K562 (cell line): Measurements from ENCODE around the gene LGR6. TPM values are rescaled to one million over a fixed set of nuclear protein-coding genes. Genes with fewer than 3 reads are reported as not detected.

ENCODE experiments used
- ATAC-seq: fragments of 200-7000 bp; cut with Tn5 transposase; 3 replicates; pipeline ENCODE4 v1.9.1; 2020; ENCODE audit warnings: moderate library complexity
- BruUV-seq: library from RNA; stranded (reverse); fragments of 400-500 nt; replicated peaks from 2 replicates; lab custom pipeline; 2021; lab: Mats Ljungman, UMichigan
- CTCF ChIA-PET: fragments of 300-600 bp; formaldehyde crosslinking; extraction: SDS; loops from one replicate; lab custom pipeline; 2021; ENCODE audit warnings: low intra/inter-chr PET ratio; lab: Yijun Ruan, JAX
- POLR2A ChIA-PET: fragments of 300-600, 350-650 bp; sonication (Branson Sonifier 250); formaldehyde crosslinking; extraction: SDS; loops from one replicate; lab custom pipeline; 2021; ENCODE audit warnings: antibody characterized with exemption, inconsistent platforms; lab: Yijun Ruan, JAX
- DNase-seq, 4 experiments: peaks; one replicate each; pipeline versions ENCODE4 v3.0.0 to v3.0.0-alpha.2; 2011 to 2018; ENCODE audit warnings: low spot score in 3 of 4, mixed read lengths in 3 of 4; ENCODE audit errors: extremely low read depth in 1 of 4
- FAIRE-seq: peaks from 2 replicates; lab custom pipeline; 2011; peaks lifted over from hg19 to GRCh38; lab: Jason Lieb, UNC
- H2AFZ ChIP-seq: 2 replicates; pipeline ENCODE4 v1.6.0; 2011; ENCODE audit warnings: low read depth, low read length, control low read depth, inconsistent platforms
- H3K27ac ChIP-seq: fragments of 200-600 bp; 3 replicates; pipeline ENCODE4 v1.8.0; 2011; ENCODE audit warnings: low read depth, mild to moderate bottlenecking, control low read depth, inconsistent platforms, low read length, moderate library complexity, mixed read lengths; ENCODE audit errors: extremely low read depth
- H3K27me3 ChIP-seq, 2 experiments: fragments of 300-600 bp in 1 of 2; 2 replicates in 1 of 2; 3 replicates in 1 of 2; pipeline versions ENCODE4 v1.6.0 to v1.8.0; 2011; ENCODE audit warnings: inconsistent platforms in 2 of 2, low read length in 2 of 2, mild to moderate bottlenecking in 1 of 2, mixed read lengths in 1 of 2, moderate library complexity in 1 of 2; ENCODE audit not compliant: control insufficient read depth in 2 of 2, insufficient read depth in 2 of 2
- H3K36me3 ChIP-seq: fragments of 300-600 bp; 3 replicates; pipeline ENCODE4 v1.8.0; 2011; ENCODE audit warnings: mild to moderate bottlenecking, low read length, inconsistent platforms; ENCODE audit not compliant: control insufficient read depth, insufficient read depth
- H3K4me1 ChIP-seq, 2 experiments: fragments of 200-600 bp in 1 of 2; replicated peaks in 1 of 2; 2 replicates in 1 of 2; 3 replicates in 1 of 2; pipeline versions ENCODE4 v1.5.1 to v1.8.0; 2011; ENCODE audit warnings: inconsistent platforms in 2 of 2, low read length in 2 of 2, mild to moderate bottlenecking in 1 of 2, mixed read lengths in 1 of 2, moderate library complexity in 1 of 2; ENCODE audit not compliant: control insufficient read depth in 2 of 2, insufficient read depth in 2 of 2
- H3K4me2 ChIP-seq: 2 replicates; pipeline ENCODE4 v1.6.1; 2011; ENCODE audit warnings: low read length, control low read depth, inconsistent platforms, mixed read lengths; ENCODE audit not compliant: insufficient read depth
- H3K4me3 ChIP-seq: fragments of 200-600 bp; sonication (generic), shearing (Covaris generic); 2 replicates; pipeline ENCODE4 v1.5.1; 2016; ENCODE audit warnings: control low read depth, inconsistent platforms
- H3K79me2 ChIP-seq: fragments of 200-600 bp; 3 replicates; pipeline ENCODE4 v1.8.0; 2011; ENCODE audit warnings: low read length, inconsistent platforms; ENCODE audit not compliant: control insufficient read depth, insufficient read depth
- H3K9ac ChIP-seq, 2 experiments: 2 replicates each; pipeline versions ENCODE4 v1.6.0 to v1.6.1; 2011; ENCODE audit warnings: low read depth in 2 of 2, low read length in 2 of 2, control low read depth in 1 of 2, inconsistent platforms in 1 of 2, mild to moderate bottlenecking in 1 of 2, mixed read lengths in 1 of 2; ENCODE audit not compliant: insufficient read depth in 1 of 2
- H3K9me1 ChIP-seq: one replicate; pipeline ENCODE4 v1.6.0; 2011; ENCODE audit warnings: inconsistent platforms, mild to moderate bottlenecking, low read length, moderate library complexity; ENCODE audit not compliant: control insufficient read depth, insufficient read depth
- H3K9me3 ChIP-seq: replicated peaks from 2 replicates; pipeline ENCODE4 v1.5.1; 2011; ENCODE audit warnings: low read depth, low read length, inconsistent platforms; ENCODE audit not compliant: control insufficient read depth, insufficient read depth
- H4K20me1 ChIP-seq: replicated peaks from 2 replicates; pipeline ENCODE4 v1.6.1; 2011; ENCODE audit warnings: low read length, inconsistent platforms, mixed read lengths; ENCODE audit not compliant: control insufficient read depth, insufficient read depth
- ARNT ChIP-seq, 2 experiments: fragments of 450-650 bp; IDR thresholded peaks; 2 replicates each; pipeline ENCODE4 v1.6.1; 2016; ENCODE audit warnings: mild to moderate bottlenecking in 1 of 2
- C11orf30 ChIP-seq: fragments of 450-650 bp; IDR thresholded peaks from 2 replicates; pipeline ENCODE4 v1.6.1; 2016; ENCODE audit warnings: low read depth, mild to moderate bottlenecking
- CBX2 ChIP-seq: fragments of 200-600 bp; sonication (generic); IDR thresholded peaks from one replicate; pipeline ENCODE4 v1.6.1; 2012; ENCODE audit warnings: mild to moderate bottlenecking, low read length, inconsistent platforms; ENCODE audit not compliant: insufficient read depth, poor library complexity, severe bottlenecking
- ESRRB ChIP-seq: fragments of 250-450 bp; sonication (Bioruptor Pico); IDR thresholded peaks from 2 replicates; pipeline ENCODE4 v1.5.0; 2020; ENCODE audit warnings: mild to moderate bottlenecking, moderate library complexity, borderline replicate concordance
- FOXA1 ChIP-seq: fragments of 450-650 bp; IDR thresholded peaks from 2 replicates; pipeline ENCODE4 v1.6.1; 2016; ENCODE audit warnings: mild to moderate bottlenecking, borderline replicate concordance
- HDAC3 ChIP-seq: fragments of 450-650 bp; IDR thresholded peaks from 2 replicates; pipeline ENCODE4 v1.6.1; 2018; ENCODE audit warnings: borderline replicate concordance, mild to moderate bottlenecking, moderate library complexity; ENCODE audit not compliant: partially characterized antibody
- KDM1A ChIP-seq, 2 experiments: fragments of 450-650 bp; IDR thresholded peaks; 2 replicates each; pipeline ENCODE4 v1.6.1; 2016; ENCODE audit warnings: mild to moderate bottlenecking in 2 of 2
- MED1 ChIP-seq: sonication (generic); formaldehyde crosslinking; IDR thresholded peaks from 2 replicates; pipeline ENCODE4 v1.8.1; 2023; ENCODE audit warnings: missing genetic modification reagents, borderline replicate concordance
- RBFOX2 ChIP-seq: fragments of 200-400 bp; formaldehyde crosslinking; IDR thresholded peaks from 2 replicates; pipeline ENCODE4 v1.6.1; 2017; ENCODE audit warnings: low read depth, mild to moderate bottlenecking, low read length, moderate library complexity
- RHOXF2B ChIP-seq: fragments of 250-450 bp; sonication (Bioruptor Pico); conservative IDR thresholded peaks from 2 replicates; pipeline ENCODE4 v1.5.1; 2021
- SMARCA4 ChIP-seq: fragments of 450-650 bp; IDR thresholded peaks from 2 replicates; pipeline ENCODE4 v1.6.1; 2016
- TAL1 ChIP-seq: fragments of 450-650 bp; IDR thresholded peaks from 2 replicates; pipeline ENCODE4 v1.6.1; 2016; ENCODE audit warnings: mild to moderate bottlenecking
- TFAM ChIP-seq: fragments of 250-450 bp; sonication (Bioruptor Pico); conservative IDR thresholded peaks from 2 replicates; pipeline ENCODE4 v1.5.0; 2021; ENCODE audit warnings: mild to moderate bottlenecking, moderate library complexity
- WHSC1 ChIP-seq: IDR thresholded peaks from one replicate; pipeline ENCODE4 v1.6.1; 2012; ENCODE audit warnings: low read length, control low read depth, inconsistent platforms
- ZNF263 ChIP-seq: sonication (generic); formaldehyde crosslinking; IDR thresholded peaks from 2 replicates; pipeline ENCODE4 v1.8.0; 2022; ENCODE audit warnings: mild to moderate bottlenecking, missing genetic modification reagents, borderline replicate concordance
- ZNF384 ChIP-seq: IDR thresholded peaks from 2 replicates; pipeline ENCODE4 v1.6.1; 2012; ENCODE audit warnings: low read depth, low read length, improper control_type of control experiment
- in situ Hi-C: fragments of 300-500 bp; cut with MboI; formaldehyde crosslinking; loops from 4 replicates; pipeline ENCODE4 v1.15.0; 2018; ENCODE audit warnings: inconsistent platforms, mixed read lengths
- intact Hi-C: fragments of 100-400 bp; cut with micrococcal nuclease; formaldehyde crosslinking; loops from 2 replicates; pipeline ENCODE4 v1.14.2; 2022
- polyA plus RNA-seq, 8 experiments: library from polyadenylated mRNA; depleted of rRNA in 4 of 8; stranded (reverse) in 5 of 8; unstranded in 3 of 8; fragments of >200 nt; fragmentation: Nextera tagmentation in 2 of 8; fragmentation: Illumina TruSeq in 1 of 8; extraction: Ambion mirVana in 2 of 8; extraction: Trizol in 1 of 8; gene quantifications; 2 replicates each; pipeline versions ENCODE4 v1.2.1 to v1.2.3, GENCODE V29; 2011 to 2014; ENCODE audit warnings: inconsistent platforms in 1 of 8, missing spikeins in 1 of 8
- total RNA-seq, 7 experiments: library from RNA; depleted of rRNA in 6 of 7; stranded (reverse); fragments of >200 nt in 6 of 7; fragmentation: Illumina TruSeq in 2 of 7; extraction: Trizol in 2 of 7; gene quantifications; 2 replicates each; pipeline versions ENCODE4 v1.2.1 to v1.2.3, GENCODE V29; 2011 to 2021; ENCODE audit warnings: low replicate concordance in 1 of 7
- TF ChIP-seq, protein P1 (sequence below): fragments of 250-450 bp; sonication (Bioruptor Pico); IDR thresholded peaks from 2 replicates; pipeline ENCODE4 v1.8.0; 2022; ENCODE audit warnings: inconsistent platforms
- TF ChIP-seq, protein P2 (sequence below): fragments of 250-450 bp; sonication (Bioruptor Pico); IDR thresholded peaks from 2 replicates; pipeline ENCODE4 v1.8.0; 2021; ENCODE audit warnings: borderline replicate concordance, mild to moderate bottlenecking, moderate library complexity; ENCODE audit not compliant: poor library complexity, severe bottlenecking
- TF ChIP-seq, protein P3 (sequence below): fragments of 450-650 bp; formaldehyde crosslinking; IDR thresholded peaks from 2 replicates; pipeline ENCODE4 v1.4.0; 2020; ENCODE audit warnings: mild to moderate bottlenecking, mixed read lengths
- TF ChIP-seq, protein P4 (sequence below), 2 experiments: fragments of 450-650 bp in 1 of 2; sonication (generic) in 1 of 2; formaldehyde crosslinking in 1 of 2; IDR thresholded peaks in 1 of 2; conservative IDR thresholded peaks in 1 of 2; 2 replicates each; pipeline versions ENCODE4 v1.6.1 to v1.8.1; 2016 to 2023; ENCODE audit warnings: mild to moderate bottlenecking in 2 of 2, moderate library complexity in 2 of 2, inconsistent platforms in 1 of 2, missing genetic modification reagents in 1 of 2

The LGR6 gene
- total and polyA plus RNA-seq, 9 of the 15 experiments (the other 6 are each of a cell fraction or from before 2014, with no cell fraction given) = 0.01 to 0.54 (median 0.17) TPM; not detected in 1

DNA sequence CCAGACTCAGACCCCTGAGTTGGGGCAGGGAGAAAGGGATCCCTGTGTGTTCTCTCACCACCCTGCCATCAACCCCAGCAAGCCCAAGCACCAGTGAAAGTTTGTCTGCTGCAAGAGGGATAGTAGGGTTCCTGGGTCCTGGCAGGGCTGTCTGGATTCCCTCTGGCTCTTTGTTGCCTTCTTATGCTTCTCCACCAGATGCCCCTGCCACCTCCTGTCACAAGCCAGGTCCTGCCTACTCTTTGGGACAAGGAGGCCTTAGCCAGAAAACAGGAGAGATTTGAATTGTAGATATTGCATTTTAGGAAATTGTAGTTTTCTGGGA, 126.4 kb downstream of the LGR6 start:
- in situ Hi-C loops = loop anchor here (25.0 kb wide), 1 partner anchor 108 kb away; no protein-coding TSS in a partner anchor
- BruUV-seq = no TSS peak
- no peak overlapping the region for H3K9ac ChIP-seq
- H3K79me2 ChIP-seq = no peaks in the 10 kb centered on the region
- peaks cover 16 to 31% of the 10 kb centered on the region in 2 experiments for H3K27me3 ChIP-seq
- H3K9me3 ChIP-seq = no peaks in the 10 kb centered on the region
- intact Hi-C loops = no loop called here
- H4K20me1 ChIP-seq = no peaks in the 10 kb centered on the region
- TF ChIP-seq CBX2 (no peak), C11orf30 (no peak), ESRRB (CRISPR knock-in tag) (no peak), WHSC1 (no peak), FOXA1 (no peak), TFAM (CRISPR knock-in tag) (no peak), KDM1A (IDR thresholded peaks at IDR 0.05) (no peak), ARNT (IDR thresholded peaks at IDR 0.05) (no peak), RHOXF2B (CRISPR knock-in tag) (no peak), SMARCA4 (no peak), ZNF263 (no peak), TAL1 (no peak), RBFOX2 (no peak), HDAC3 (no peak), ZNF384 (no peak), MED1 (no peak)
- TF ChIP-seq, protein P1, sequence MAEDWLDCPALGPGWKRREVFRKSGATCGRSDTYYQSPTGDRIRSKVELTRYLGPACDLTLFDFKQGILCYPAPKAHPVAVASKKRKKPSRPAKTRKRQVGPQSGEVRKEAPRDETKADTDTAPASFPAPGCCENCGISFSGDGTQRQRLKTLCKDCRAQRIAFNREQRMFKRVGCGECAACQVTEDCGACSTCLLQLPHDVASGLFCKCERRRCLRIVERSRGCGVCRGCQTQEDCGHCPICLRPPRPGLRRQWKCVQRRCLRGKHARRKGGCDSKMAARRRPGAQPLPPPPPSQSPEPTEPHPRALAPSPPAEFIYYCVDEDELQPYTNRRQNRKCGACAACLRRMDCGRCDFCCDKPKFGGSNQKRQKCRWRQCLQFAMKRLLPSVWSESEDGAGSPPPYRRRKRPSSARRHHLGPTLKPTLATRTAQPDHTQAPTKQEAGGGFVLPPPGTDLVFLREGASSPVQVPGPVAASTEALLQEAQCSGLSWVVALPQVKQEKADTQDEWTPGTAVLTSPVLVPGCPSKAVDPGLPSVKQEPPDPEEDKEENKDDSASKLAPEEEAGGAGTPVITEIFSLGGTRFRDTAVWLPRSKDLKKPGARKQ = no peak
- TF ChIP-seq, protein P2, sequence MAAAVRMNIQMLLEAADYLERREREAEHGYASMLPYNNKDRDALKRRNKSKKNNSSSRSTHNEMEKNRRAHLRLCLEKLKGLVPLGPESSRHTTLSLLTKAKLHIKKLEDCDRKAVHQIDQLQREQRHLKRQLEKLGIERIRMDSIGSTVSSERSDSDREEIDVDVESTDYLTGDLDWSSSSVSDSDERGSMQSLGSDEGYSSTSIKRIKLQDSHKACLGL (CRISPR knock-in tag) = no peak
- TF ChIP-seq, protein P3, sequence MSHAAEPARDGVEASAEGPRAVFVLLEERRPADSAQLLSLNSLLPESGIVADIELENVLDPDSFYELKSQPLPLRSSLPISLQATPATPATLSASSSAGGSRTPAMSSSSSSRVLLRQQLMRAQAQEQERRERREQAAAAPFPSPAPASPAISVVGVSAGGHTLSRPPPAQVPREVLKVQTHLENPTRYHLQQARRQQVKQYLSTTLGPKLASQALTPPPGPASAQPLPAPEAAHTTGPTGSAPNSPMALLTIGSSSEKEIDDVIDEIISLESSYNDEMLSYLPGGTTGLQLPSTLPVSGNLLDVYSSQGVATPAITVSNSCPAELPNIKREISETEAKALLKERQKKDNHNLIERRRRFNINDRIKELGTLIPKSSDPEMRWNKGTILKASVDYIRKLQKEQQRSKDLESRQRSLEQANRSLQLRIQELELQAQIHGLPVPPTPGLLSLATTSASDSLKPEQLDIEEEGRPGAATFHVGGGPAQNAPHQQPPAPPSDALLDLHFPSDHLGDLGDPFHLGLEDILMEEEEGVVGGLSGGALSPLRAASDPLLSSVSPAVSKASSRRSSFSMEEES (CRISPR knock-in tag) = no peak
- TF ChIP-seq, protein P4, sequence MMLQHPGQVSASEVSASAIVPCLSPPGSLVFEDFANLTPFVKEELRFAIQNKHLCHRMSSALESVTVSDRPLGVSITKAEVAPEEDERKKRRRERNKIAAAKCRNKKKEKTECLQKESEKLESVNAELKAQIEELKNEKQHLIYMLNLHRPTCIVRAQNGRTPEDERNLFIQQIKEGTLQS (IDR thresholded peaks at IDR 0.05) = no peak
- TF ChIP-seq, protein P4 (CRISPR knock-in tag; conservative IDR thresholded peaks at IDR 0.05) = no peak
- no peaks in the 10 kb centered on the region for H3K36me3 ChIP-seq
- H3K4me3 ChIP-seq = no peak overlapping the region
- H3K4me2 ChIP-seq = no peak overlapping the region
- ATAC-seq (no peak), FAIRE-seq (no peak), DNase-seq (no peak)
- ChIA-PET POLR2A (no interaction called here), CTCF (no interaction called here)
- H2AFZ ChIP-seq = no peak overlapping the region
- H3K4me1 ChIP-seq = peaks cover 0 to 12% of the 10 kb centered on the region in 2 experiments; a peak in 1 of 5 replicates
- no peak overlapping the region for H3K27ac ChIP-seq
- H3K9me1 ChIP-seq = no peaks in the 10 kb centered on the region
